SK-N-SH (cell line): ENCODE measurements around the gene DEFB119.

ENCODE experiments used
- CTCF ChIP-seq: fragments of 200-600 bp; sonication (generic); IDR thresholded peaks from 2 replicates; pipeline ENCODE4 v1.6.1; 2017; ENCODE audit warnings: antibody characterized with exemption, mild to moderate bottlenecking, moderate library complexity
- ELF1 ChIP-seq: IDR thresholded peaks from 2 replicates; pipeline ENCODE4 v1.4.0; 2012
- EP300 ChIP-seq, 2 experiments: IDR thresholded peaks; 2 replicates each; pipeline versions ENCODE4 v1.4.0 to v1.6.1; 2012; ENCODE audit warnings: borderline replicate concordance in 1 of 2, low read depth in 1 of 2, low read length in 1 of 2
- MEF2A ChIP-seq: IDR thresholded peaks from 2 replicates; pipeline ENCODE4 v1.4.0; 2012; ENCODE audit warnings: low read depth, borderline replicate concordance
- POLR2AphosphoS5 ChIP-seq: IDR thresholded peaks from 2 replicates; pipeline ENCODE4 v1.6.1; 2012; ENCODE audit warnings: low read depth, low read length
- RAD21 ChIP-seq: IDR thresholded peaks from 2 replicates; pipeline ENCODE4 v1.6.1; 2012; ENCODE audit warnings: mild to moderate bottlenecking, low read length
- RCOR1 ChIP-seq: fragments of 150-350 bp; IDR thresholded peaks from 2 replicates; pipeline ENCODE4 v1.6.1; 2017; ENCODE audit warnings: antibody characterized with exemption, low read length
- REST ChIP-seq: IDR thresholded peaks from 2 replicates; pipeline ENCODE4 v1.6.1; 2012; ENCODE audit warnings: mild to moderate bottlenecking, low read depth, low read length, moderate library complexity
- SMC3 ChIP-seq: IDR thresholded peaks from 2 replicates; pipeline ENCODE4 v1.6.1; 2012; ENCODE audit warnings: low read depth, low read length, improper control_type of control experiment
- USF2 ChIP-seq: fragments of 150-350 bp; IDR thresholded peaks from 2 replicates; pipeline ENCODE4 v1.6.1; 2017; ENCODE audit warnings: antibody characterized with exemption, low read length, low read depth, borderline replicate concordance
- YY1 ChIP-seq: IDR thresholded peaks from 2 replicates; pipeline ENCODE4 v1.4.0; 2012; ENCODE audit warnings: low read depth, mild to moderate bottlenecking
- ZBTB33 ChIP-seq: IDR thresholded peaks from 2 replicates; pipeline ENCODE4 v1.4.0; 2012; ENCODE audit warnings: low read depth, borderline replicate concordance

- TF ChIP-seq EP300 (IDR thresholded peaks at IDR 0.05; ENCODE audit: borderline replicate concordance in 1 of 2, low read depth in 1 of 2, low read length in 1 of 2) (no peak), MEF2A (no peak), ZBTB33 (no peak), USF2 (no peak), CTCF (no peak), RAD21 (no peak), RCOR1 (no peak), REST (no peak), SMC3 (no peak), YY1 (no peak), ELF1 (no peak), POLR2AphosphoS5 (no peak)
Measured at GRCh38 chr20:31430568-31431115, 40.3 kb upstream of the DEFB119 start.
